ENCODE results near the gene S1PR5. TPM values are rescaled to one million over a fixed set of nuclear protein-coding genes. Genes with fewer than 3 reads are reported as not detected.

The S1PR5 gene
- total and polyA plus RNA-seq, 2 of the 8 experiments (the other 6 are each of a cell fraction or from before 2014, with no cell fraction given) = 2.4 to 8.6 TPM

GRCh38 chr19:10478903-10479384 lies 38.3 kb downstream of the S1PR5 start (continued):
- TF ChIP-seq, protein P1, sequence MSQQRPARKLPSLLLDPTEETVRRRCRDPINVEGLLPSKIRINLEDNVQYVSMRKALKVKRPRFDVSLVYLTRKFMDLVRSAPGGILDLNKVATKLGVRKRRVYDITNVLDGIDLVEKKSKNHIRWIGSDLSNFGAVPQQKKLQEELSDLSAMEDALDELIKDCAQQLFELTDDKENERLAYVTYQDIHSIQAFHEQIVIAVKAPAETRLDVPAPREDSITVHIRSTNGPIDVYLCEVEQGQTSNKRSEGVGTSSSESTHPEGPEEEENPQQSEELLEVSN (IDR thresholded peaks at IDR 0.05) = peak; percentile 99
- TF ChIP-seq RAD21 (IDR thresholded peaks at IDR 0.05 in 1 of 2, conservative IDR thresholded peaks at IDR 0.05 in 1 of 2; ENCODE audit: low read depth in 2 of 2, low read length in 2 of 2) (peak in 1 of 2 experiments; percentile 36; a peak in 2 of 4 replicates), BCL11A (IDR thresholded peaks at IDR 0.05; ENCODE audit: low read depth in 2 of 2, low read length in 2 of 2) (no peak), CREB1 (IDR thresholded peaks at IDR 0.05) (peak; percentile 61), HDAC6 (IDR thresholded peaks at IDR 0.05; ENCODE audit: low read depth, low read length) (no peak), KDM4A (IDR thresholded peaks at IDR 0.05; ENCODE audit: low read depth, low read length, severe bottlenecking) (peak; percentile 59), MAX (IDR thresholded peaks at IDR 0.05) (peak; percentile 97), CEBPB (IDR thresholded peaks at IDR 0.05; ENCODE audit: low read depth, low read length) (no peak)

All from H1 (cell line).